A673 (cell line): ENCODE data around the gene ARHGAP24.

Experiments used
- CTCF ChIP-seq: fragments of 300-800, 200-600 bp; sonication (generic); conservative IDR thresholded peaks from 2 replicates; pipeline ENCODE4 v1.5.1; 2017; ENCODE audit warnings: low read depth, mild to moderate bottlenecking, antibody characterized with exemption, low read length, moderate library complexity, mixed read lengths
- EZH2 ChIP-seq: fragments of 200-600 bp; sonication (generic); IDR thresholded peaks from 2 replicates; pipeline ENCODE4 v1.6.1; 2017; ENCODE audit warnings: borderline replicate concordance, low read depth, mild to moderate bottlenecking, mixed read lengths, antibody characterized with exemption, low read length; ENCODE audit not compliant: poor library complexity, severe bottlenecking

DNA sequence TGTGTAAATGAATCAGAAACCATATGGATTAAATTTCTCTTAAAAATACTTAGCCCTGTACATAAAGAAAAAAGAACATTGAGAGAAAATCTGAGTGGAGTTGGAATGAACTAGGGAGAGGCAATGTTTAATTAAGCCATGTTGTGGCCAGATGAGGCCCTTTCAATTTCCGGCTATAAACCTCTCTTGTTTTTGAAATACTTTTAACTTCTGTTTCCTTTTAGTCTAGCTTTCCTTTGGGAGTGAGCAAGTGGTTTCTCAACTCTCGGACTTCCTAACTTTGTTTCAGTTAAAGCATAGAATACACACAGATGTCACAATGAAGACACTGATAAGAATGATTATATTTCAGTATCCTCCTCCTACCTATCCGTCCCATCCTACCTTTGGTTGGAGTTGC, 197.2 kb downstream of the ARHGAP24 start:
- TF ChIP-seq EZH2 (no peak), CTCF (no peak)
